Activated CD4-positive, alpha-beta T cell treated with anti-CD3 and anti-CD28 coated beads, Interleukin-10, Interleukin-2, amounts not matched to agents 100 ng/mL and 50 ng/mL, durations not matched to agents 16 hours and 8 hours (primary cell): ENCODE measurements around the gene SPAG9.

Experiments used
- DNase-seq: peaks from one replicate; pipeline ENCODE4 v3.0.0-alpha.2; 2020

Gene SPAG9

GRCh38 chr17:50934161-50934560 lies 186.5 kb downstream of the SPAG9 start:
- DNase-seq, result no peak

GRCh38 chr17:50931144-50931908 lies 189.3 kb downstream of the SPAG9 start:
- peak; percentile 46 for DNase-seq

- DNase-seq, result no peak
Observed at GRCh38 chr17:50928646-50929045, 192.0 kb downstream of the SPAG9 start.

- DNase-seq, result no peak
Observed at GRCh38 chr17:50927287-50927686, 193.4 kb downstream of the SPAG9 start.

- peak; percentile 59 for DNase-seq
Observed at GRCh38 chr17:50926523-50926922, 194.1 kb downstream of the SPAG9 start.

GRCh38 chr17:50925296-50925891 lies 195.3 kb downstream of the SPAG9 start:
- no peak for DNase-seq

- DNase-seq, result no peak
Observed at GRCh38 chr17:50924800-50925199, 195.9 kb downstream of the SPAG9 start.

GRCh38 chr17:50924300-50924699 lies 196.4 kb downstream of the SPAG9 start:
- DNase-seq, result no peak

- no peak for DNase-seq
Observed at GRCh38 chr17:50923611-50924010, 197.1 kb downstream of the SPAG9 start.

- no peak for DNase-seq
Observed at GRCh38 chr17:50922721-50923405, 197.8 kb downstream of the SPAG9 start.

GRCh38 chr17:50922107-50922506 lies 198.6 kb downstream of the SPAG9 start:
- DNase-seq, result no peak

GRCh38 chr17:50920891-50921586 lies 199.6 kb downstream of the SPAG9 start:
- no peak for DNase-seq

- no peak for DNase-seq
Observed at GRCh38 chr17:50920041-50920410, 200.6 kb downstream of the SPAG9 start.

GRCh38 chr17:50919321-50920040 lies 201.2 kb downstream of the SPAG9 start:
- peak; percentile 91 for DNase-seq

GRCh38 chr17:50918933-50919296 lies 201.8 kb downstream of the SPAG9 start:
- DNase-seq, result peak; percentile 41

- DNase-seq, result no peak
Observed at GRCh38 chr17:50918071-50918932, 202.4 kb downstream of the SPAG9 start.

- DNase-seq, result no peak
Observed at GRCh38 chr17:50917418-50917743, 203.3 kb downstream of the SPAG9 start.

- no peak for DNase-seq
Observed at GRCh38 chr17:50916708-50917417, 203.8 kb downstream of the SPAG9 start.

GRCh38 chr17:50916026-50916707 lies 204.5 kb downstream of the SPAG9 start:
- peak; percentile 86 for DNase-seq

- DNase-seq, result no peak
Observed at GRCh38 chr17:50914505-50915063, 206.1 kb downstream of the SPAG9 start.
